ENCODE measurements around the gene UBE2J2.

UBE2J2 gene

DNA sequence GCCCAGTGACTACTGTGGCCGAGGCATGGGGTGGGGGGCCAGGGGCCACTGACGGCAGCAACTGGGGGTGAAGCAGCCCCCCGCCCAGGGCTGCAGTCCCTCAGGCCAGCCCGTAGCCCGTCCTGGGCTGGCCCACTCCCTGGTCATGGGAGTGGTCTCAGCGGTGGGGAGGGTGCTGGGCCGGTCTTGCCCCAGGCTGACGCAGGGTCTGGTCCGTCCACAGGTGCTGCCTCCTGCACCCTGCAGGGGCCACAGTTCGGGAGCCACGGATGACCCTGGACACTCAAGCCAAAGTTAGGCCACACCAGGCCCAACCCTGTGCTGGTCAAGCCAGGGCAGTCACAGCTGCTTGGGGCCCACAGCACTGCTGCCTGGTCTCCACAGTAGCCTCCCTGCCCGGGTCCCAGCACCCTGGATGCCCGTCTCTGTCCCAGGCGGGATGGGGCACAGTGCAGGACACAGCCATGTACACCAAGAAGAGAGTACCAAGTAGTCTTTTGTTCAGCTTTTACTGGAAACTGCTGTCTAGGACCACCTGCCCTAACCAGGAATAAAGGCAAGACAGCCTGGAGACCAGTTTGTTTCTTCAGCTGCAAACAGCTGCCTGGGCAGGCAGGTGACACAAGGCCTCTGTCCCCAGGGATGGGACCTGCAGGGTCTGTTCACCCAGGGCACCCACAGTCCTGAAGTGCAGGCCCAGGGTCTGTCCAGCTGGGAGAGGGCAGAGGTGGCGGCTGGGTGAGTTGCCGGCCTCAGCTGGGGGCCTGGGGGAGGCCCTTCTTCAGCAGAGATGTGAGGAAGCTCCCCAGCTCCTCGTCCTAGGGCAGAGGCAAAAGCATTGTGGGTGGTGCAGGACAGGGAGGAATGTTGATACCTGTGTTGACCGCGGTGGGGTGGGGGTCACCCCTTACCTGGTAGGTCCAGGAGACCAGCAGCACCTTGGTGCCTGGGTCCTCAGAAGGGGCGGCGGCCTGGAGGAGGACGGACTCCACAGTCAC lies 37.8 kb upstream of the UBE2J2 start:
- no peaks in the 10 kb centered on the region for H3K27me3 ChIP-seq (ENCODE audit: insufficient read depth, low read length)
- H3K27ac ChIP-seq (ENCODE audit: low read depth, low read length, poor library complexity, severe bottlenecking) = no peak overlapping the region
- H3K79me2 ChIP-seq (ENCODE audit: insufficient read depth, low read length) = no peaks in the 10 kb centered on the region
- no peak overlapping the region for H3K4me3 ChIP-seq (ENCODE audit: low read depth, low read length, poor library complexity, severe bottlenecking)
- H3K4me1 ChIP-seq (ENCODE audit: insufficient read depth, low read length, severe bottlenecking) = peaks cover 27% of the 10 kb centered on the region
- H3K9me2 ChIP-seq (ENCODE audit: low read depth, low read length) = no peaks in the 10 kb centered on the region
- no peak overlapping the region for H3K4me2 ChIP-seq (ENCODE audit: low read length)
- TF ChIP-seq, protein P1, sequence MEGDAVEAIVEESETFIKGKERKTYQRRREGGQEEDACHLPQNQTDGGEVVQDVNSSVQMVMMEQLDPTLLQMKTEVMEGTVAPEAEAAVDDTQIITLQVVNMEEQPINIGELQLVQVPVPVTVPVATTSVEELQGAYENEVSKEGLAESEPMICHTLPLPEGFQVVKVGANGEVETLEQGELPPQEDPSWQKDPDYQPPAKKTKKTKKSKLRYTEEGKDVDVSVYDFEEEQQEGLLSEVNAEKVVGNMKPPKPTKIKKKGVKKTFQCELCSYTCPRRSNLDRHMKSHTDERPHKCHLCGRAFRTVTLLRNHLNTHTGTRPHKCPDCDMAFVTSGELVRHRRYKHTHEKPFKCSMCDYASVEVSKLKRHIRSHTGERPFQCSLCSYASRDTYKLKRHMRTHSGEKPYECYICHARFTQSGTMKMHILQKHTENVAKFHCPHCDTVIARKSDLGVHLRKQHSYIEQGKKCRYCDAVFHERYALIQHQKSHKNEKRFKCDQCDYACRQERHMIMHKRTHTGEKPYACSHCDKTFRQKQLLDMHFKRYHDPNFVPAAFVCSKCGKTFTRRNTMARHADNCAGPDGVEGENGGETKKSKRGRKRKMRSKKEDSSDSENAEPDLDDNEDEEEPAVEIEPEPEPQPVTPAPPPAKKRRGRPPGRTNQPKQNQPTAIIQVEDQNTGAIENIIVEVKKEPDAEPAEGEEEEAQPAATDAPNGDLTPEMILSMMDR (IDR thresholded peaks at IDR 0.05; ENCODE audit: low read length) = no peak
- TF ChIP-seq EZH2 (IDR thresholded peaks at IDR 0.05; ENCODE audit: borderline replicate concordance, low read length) = no peak
- H2AFZ ChIP-seq (ENCODE audit: low read length) = no peak overlapping the region
- H3K9me3 ChIP-seq (ENCODE audit: low read length) = no peaks in the 10 kb centered on the region
- H3F3A ChIP-seq (ENCODE audit: insufficient read depth, low read length) = no peaks in the 10 kb centered on the region
- H4K20me1 ChIP-seq (ENCODE audit: insufficient read depth, low read length) = no peaks in the 10 kb centered on the region
- H3K36me3 ChIP-seq (ENCODE audit: insufficient read depth, low read length) = peaks cover 59% of the 10 kb centered on the region
- H3K9ac ChIP-seq (ENCODE audit: low read length) = no peak overlapping the region

DNA sequence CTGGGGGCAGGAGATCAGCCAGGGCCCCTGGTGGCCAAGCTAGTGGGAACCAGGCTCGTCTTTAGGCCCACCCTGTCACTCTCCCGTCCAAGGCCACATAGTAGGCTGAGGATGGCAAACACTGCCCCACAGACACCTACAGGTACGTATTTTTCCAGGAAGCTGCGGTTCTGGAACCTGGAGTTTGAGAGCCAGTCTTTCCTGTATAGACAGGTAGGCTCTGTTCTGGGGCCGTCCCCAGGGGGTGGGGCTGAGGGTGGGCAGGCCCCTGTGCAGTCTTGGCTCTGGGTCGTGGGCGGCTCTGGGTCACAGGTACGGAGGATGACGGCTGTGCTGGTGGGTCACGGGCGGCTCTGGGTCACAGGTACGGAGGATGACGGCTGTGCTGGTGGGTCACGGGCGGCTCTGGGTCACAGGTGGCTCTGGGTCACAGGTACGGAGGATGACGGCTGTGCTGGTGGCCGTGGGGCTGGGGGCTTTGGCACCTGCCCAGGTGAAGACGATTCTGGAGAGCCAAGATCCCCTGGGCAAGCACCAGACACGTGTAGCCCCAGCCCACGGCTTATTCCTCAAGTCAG lies 36.9 kb upstream of the UBE2J2 start:
- H3K9ac ChIP-seq (ENCODE audit: low read length) = no peak overlapping the region
- H3K9me3 ChIP-seq (ENCODE audit: low read length) = no peaks in the 10 kb centered on the region
- peak overlapping the region; percentile 97 for H3K4me2 ChIP-seq (ENCODE audit: low read length)
- TF ChIP-seq EZH2 (IDR thresholded peaks at IDR 0.05; ENCODE audit: borderline replicate concordance, low read length) = no peak
- TF ChIP-seq, protein P1 (IDR thresholded peaks at IDR 0.05; ENCODE audit: low read length) = no peak
- no peaks in the 10 kb centered on the region for H3K79me2 ChIP-seq (ENCODE audit: insufficient read depth, low read length)
- peaks cover 53% of the 10 kb centered on the region for H3K36me3 ChIP-seq (ENCODE audit: insufficient read depth, low read length)
- peak overlapping the region; percentile 90 for H3K4me3 ChIP-seq (ENCODE audit: low read depth, low read length, poor library complexity, severe bottlenecking)
- H4K20me1 ChIP-seq (ENCODE audit: insufficient read depth, low read length) = no peaks in the 10 kb centered on the region
- H3F3A ChIP-seq (ENCODE audit: insufficient read depth, low read length) = no peaks in the 10 kb centered on the region
- no peak overlapping the region for H2AFZ ChIP-seq (ENCODE audit: low read length)
- no peaks in the 10 kb centered on the region for H3K9me2 ChIP-seq (ENCODE audit: low read depth, low read length)
- peak overlapping the region; percentile 10 for H3K27ac ChIP-seq (ENCODE audit: low read depth, low read length, poor library complexity, severe bottlenecking)
- H3K27me3 ChIP-seq (ENCODE audit: insufficient read depth, low read length) = no peaks in the 10 kb centered on the region
- peaks cover 30% of the 10 kb centered on the region for H3K4me1 ChIP-seq (ENCODE audit: insufficient read depth, low read length, severe bottlenecking)

DNA sequence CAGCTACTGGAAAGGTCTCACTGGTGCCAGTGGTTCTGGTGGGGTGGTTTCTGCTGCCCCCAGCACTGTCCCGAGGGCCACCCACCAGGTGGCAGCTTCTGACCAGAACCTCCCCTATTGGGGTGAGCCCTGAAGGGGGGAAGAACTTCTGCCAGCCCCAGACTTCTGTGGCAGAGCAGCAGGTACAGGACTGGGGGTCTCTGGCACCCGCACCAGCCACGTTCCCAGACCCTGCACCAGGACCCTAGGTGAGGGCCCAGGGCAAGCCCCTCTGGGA lies 36.4 kb upstream of the UBE2J2 start:
- Histone ChIP-seq H3K36me3 (ENCODE audit: insufficient read depth, low read length) (peaks cover 49% of the 10 kb centered on the region), H3K79me2 (ENCODE audit: insufficient read depth, low read length) (no peaks in the 10 kb centered on the region), H2AFZ (ENCODE audit: low read length) (no peak overlapping the region), H3K9me3 (ENCODE audit: low read length) (no peaks in the 10 kb centered on the region), H3F3A (ENCODE audit: insufficient read depth, low read length) (no peaks in the 10 kb centered on the region), H3K9me2 (ENCODE audit: low read depth, low read length) (no peaks in the 10 kb centered on the region), H3K4me2 (ENCODE audit: low read length) (peak overlapping the region; percentile 97), H3K9ac (ENCODE audit: low read length) (peak overlapping the region; percentile 93; the same call in 1 of the 2 replicates), H3K4me3 (ENCODE audit: low read depth, low read length, poor library complexity, severe bottlenecking) (peak overlapping the region; percentile 90), H3K4me1 (ENCODE audit: insufficient read depth, low read length, severe bottlenecking) (peaks cover 35% of the 10 kb centered on the region), H3K27ac (ENCODE audit: low read depth, low read length, poor library complexity, severe bottlenecking) (peak overlapping the region; percentile 10), H3K27me3 (ENCODE audit: insufficient read depth, low read length) (no peaks in the 10 kb centered on the region), H4K20me1 (ENCODE audit: insufficient read depth, low read length) (no peaks in the 10 kb centered on the region)
- TF ChIP-seq, protein P1 (IDR thresholded peaks at IDR 0.05; ENCODE audit: low read length) = no peak
- no peak for TF ChIP-seq EZH2 (IDR thresholded peaks at IDR 0.05; ENCODE audit: borderline replicate concordance, low read length)
